Right kidney (tissue), 9 donors: ENCODE data around the gene TRIM13.
"Not testable (repeated sequence)": the region's sequence is repeated elsewhere in the genome, so short reads cannot be mapped to it uniquely, and the experiment has no call there.

Experiments used
- DNase-seq: peaks from one replicate; pipeline ENCODE4 v3.0.0-alpha.2; 2016
- long read RNA-seq, 8 donors: transcript quantifications; one replicate each; lab custom pipeline, GENCODE V29; 2026

The TRIM13 gene, protein sequence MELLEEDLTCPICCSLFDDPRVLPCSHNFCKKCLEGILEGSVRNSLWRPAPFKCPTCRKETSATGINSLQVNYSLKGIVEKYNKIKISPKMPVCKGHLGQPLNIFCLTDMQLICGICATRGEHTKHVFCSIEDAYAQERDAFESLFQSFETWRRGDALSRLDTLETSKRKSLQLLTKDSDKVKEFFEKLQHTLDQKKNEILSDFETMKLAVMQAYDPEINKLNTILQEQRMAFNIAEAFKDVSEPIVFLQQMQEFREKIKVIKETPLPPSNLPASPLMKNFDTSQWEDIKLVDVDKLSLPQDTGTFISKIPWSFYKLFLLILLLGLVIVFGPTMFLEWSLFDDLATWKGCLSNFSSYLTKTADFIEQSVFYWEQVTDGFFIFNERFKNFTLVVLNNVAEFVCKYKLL
- long read RNA-seq, donor 1, full-length matches to known transcripts: 23 of 66 reads
- long read RNA-seq, donor 1, partial matches to known transcripts: 43 of 66 reads
- long read RNA-seq, donor 1, other reads (novel, unspliced or antisense): 0 of 66 reads
- long read RNA-seq, donor 2, full-length matches to known transcripts: 12 of 20 reads
- long read RNA-seq, donor 2, partial matches to known transcripts: 8 of 20 reads
- long read RNA-seq, donor 2, other reads (novel, unspliced or antisense): 0 of 20 reads
- long read RNA-seq, donor 3, full-length matches to known transcripts: 14 of 19 reads
- long read RNA-seq, donor 3, partial matches to known transcripts: 5 of 19 reads
- long read RNA-seq, donor 3, other reads (novel, unspliced or antisense): 0 of 19 reads
- long read RNA-seq, donor 4, transcript TRIM13-204 (3 exons, 2,607 nt): minor isoform, 5 of 37 reads
- long read RNA-seq, donor 4, transcript TRIM13-206 (3 exons, 1,489 nt): major isoform, 10 of 37 reads
- long read RNA-seq, donor 4, partial matches to known transcripts: 22 of 37 reads
- long read RNA-seq, donor 4, other reads (novel, unspliced or antisense): 0 of 37 reads
- long read RNA-seq, donor 5, full-length matches to known transcripts: 12 of 33 reads
- long read RNA-seq, donor 5, partial matches to known transcripts: 21 of 33 reads
- long read RNA-seq, donor 5, other reads (novel, unspliced or antisense): 0 of 33 reads
- long read RNA-seq, donor 6, transcript TRIM13-204 (3 exons, 2,607 nt): major isoform, 9 of 14 reads
- long read RNA-seq, donor 6, partial matches to known transcripts: 0 of 14 reads
- long read RNA-seq, donor 6, other reads (novel, unspliced or antisense): 0 of 14 reads
- long read RNA-seq, donor 7, full-length matches to known transcripts: 20 of 20 reads
- long read RNA-seq, donor 7, partial matches to known transcripts: 0 of 20 reads
- long read RNA-seq, donor 7, other reads (novel, unspliced or antisense): 0 of 20 reads
- long read RNA-seq, donor 8, full-length matches to known transcripts: 17 of 37 reads
- long read RNA-seq, donor 8, partial matches to known transcripts: 20 of 37 reads
- long read RNA-seq, donor 8, other reads (novel, unspliced or antisense): 0 of 37 reads

DNA sequence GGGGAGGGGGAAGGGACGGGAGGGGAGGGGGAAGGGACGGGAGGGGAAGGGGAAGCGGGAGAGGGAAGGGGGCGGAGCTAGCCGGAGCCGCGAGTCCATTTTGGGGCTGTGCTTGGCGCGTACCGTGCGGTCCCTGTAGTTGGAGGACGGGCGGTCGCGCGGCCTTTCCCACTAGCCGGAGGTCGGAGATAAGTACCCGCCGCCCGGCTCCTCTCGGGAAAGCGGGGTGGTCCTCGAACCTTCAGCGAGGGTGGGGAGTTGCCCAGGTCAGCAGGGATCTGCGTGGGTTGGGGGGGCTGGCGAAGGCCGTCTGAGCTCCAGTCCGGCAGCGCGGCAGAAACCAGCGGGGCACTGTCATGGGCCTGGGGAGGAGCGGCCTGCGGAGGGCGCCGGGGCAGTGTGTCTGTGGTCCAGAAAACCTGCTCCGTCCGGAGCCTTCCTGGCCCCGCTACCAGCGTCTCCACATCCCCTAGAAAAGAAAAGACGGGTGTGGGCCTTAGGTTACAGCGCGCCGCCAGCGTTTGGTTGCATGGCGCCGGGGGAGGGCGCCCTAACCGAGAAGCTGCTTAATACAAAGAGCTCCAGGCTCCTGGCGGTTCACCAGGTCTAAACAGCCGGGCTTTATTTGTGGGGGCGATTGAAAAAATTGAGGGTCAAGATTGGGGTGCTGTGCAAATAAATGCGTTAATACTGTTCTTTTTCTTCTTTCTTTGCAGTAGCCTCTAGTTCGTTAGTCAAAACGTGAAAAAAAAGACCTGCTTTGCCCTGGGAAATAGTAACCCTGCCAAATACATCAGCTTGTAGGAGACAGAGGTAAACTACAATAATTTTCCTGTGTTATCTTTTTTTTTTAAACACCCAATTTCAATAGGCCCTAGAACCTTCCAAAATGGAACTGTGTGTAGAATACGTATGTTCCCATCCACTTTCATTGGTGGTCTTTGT lies at the start of gene TRIM13:
Gene TRIM13 (plus strand): TSS at position 92 of the 945 bp plus-strand sequence. CDS start 14,899 bp downstream, outside the sequence.
- DNase-seq: peak; percentile 99

DNA sequence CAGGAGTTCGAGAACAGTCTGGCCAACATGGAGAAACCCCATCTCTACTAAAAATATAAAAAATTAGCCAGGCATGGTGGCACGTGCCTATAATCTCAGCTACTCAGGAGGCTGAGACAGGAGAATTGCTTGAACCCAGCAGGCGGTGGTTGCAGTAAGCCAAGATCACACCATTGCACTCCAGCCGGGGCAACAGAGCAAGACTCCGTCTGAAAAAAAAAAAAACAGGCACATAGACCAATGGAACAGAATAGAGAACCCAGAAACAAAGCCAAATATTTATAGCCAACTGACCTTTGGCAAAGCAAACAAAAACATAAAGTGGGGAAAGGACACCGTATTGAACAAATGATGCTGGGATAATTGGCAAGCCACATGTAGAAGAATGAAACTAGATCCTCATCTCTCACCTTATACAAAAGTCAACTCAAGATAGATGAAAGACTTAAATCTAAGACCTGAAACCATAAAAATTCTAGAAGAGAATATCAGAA lies 48.0 kb upstream of the TRIM13 start:
- not testable (repeated sequence) for DNase-seq

DNA sequence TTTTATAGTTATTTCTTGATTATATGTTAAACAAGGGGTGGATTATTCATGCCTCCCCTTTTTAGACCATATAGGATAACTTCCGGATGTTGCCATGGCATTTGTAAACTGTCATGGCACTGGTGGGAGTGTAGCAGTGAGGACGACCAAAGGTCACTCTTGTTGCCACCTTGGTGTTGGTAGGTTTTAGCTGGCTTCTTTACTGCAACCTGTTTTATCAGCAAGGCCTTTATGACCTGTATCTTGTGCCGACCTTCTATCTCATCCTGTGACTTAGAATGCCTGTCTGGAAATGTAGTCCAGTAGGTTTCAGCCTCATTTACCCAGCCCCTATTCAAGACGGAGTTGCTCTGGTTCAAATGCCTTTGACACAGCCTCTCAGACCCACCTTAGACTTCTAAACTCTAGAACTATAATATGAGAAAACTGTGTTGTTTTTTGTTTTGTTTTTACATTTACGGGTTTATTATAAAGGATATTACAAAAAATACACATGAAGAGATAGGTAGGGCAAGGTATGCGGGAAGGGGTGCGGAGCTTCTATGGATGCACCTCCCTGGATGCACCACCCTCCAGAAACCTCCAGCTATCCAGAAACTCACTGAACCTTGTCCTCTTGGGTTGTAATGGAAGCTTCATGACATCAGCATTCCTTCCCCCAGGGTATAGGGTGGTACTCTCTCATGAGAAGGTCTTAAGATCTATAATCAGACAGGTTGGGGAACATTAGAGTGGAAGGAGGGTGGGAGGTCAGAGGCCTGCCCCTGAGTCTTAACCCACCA lies 44.9 kb upstream of the TRIM13 start:
- DNase-seq: no peak

DNA sequence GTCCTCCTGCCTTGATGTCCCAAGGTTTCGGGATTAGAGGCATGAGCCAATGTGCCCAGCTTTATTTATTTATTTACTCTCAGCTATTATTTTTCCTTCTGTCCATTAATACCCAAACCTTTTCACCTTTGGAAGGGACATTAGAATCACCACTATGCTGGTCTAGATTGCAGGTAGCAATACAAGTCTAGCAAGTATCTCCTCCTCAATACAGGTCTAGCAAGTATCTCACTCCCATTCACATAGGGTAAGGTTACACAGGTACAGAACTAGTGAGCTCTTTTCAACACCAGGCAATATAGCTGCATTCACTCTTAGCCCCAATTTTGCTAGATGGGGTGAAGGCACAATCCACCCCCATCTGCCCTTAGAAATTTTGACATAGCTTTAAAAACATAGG lies 43.3 kb upstream of the TRIM13 start:
- DNase-seq: no peak

DNA sequence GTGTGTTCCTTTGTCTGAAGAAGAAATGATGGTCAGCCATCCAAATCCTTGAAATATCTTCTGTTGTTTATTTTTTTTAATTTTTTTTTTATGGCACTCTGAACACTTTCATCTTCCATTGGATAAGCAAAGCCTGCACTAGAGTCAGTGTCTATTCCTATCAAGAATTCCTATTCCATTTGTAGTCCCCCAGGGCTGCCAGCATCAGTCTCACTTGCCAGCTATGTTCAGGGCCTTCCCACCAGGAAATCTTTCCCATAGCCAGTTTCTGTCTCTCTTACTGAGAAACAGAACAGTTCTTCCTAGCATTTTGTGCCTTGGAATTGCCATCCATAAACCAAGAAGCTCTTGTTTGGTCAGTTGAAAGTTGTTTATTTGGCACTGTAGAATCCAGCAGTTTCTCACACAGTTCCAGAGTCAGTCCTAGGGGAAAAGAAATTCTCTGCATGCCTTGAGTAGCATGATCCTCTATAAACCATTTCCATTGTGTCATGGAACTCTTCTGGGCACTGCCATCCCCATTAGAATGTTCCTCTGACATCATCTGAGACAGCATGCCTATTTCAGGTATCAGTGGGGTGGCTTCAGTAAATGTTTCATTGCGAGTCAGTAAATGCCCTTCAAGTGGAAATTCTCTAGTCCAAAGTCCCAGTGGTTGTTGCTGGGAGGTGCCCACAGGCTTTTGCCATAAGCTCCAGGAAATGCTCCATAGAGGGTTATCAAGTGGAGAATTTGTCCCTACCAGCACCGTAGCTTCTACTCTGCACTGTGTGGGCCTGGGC lies 42.0 kb upstream of the TRIM13 start:
- DNase-seq: no peak

DNA sequence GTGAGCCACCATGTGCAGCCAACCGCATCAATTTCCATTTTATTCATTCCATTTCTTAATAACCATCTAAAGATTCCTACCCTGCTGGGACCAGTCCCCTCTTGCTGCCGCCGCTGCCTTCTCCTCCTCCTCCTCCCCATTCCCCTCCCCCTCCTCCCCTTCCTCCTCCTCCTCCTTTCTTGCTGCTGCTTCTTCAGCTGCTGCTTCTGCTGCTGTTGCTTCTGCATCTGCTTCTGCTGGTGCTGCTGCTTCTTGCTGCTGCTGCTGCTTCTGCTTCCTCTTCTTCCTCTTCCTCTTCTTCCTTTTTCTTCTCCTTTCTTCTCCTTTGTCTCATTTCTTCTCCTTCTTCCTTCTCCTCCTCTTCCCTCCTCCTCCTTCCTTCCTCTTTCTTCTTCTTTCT lies 40.7 kb upstream of the TRIM13 start:
- no peak for DNase-seq

DNA sequence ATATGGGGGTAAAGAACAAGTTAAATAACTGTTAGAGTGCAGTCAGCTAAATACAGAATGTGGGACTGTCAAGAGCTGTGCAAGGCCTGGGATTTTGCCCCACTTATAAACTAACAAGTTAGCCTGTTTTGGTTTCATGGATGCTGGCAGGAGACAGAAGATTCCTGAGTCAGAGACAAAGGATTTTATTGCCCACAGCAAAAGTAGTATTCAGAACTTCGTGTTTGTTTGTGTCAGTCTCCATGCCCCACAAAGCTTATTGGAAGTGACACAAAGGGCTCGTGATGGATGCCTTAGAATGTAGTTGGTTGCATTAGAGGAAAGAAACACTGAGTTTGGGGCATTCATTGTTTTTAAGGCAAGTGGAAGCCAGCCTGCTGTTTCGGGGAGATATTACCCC lies 38.5 kb upstream of the TRIM13 start:
- no peak for DNase-seq

DNA sequence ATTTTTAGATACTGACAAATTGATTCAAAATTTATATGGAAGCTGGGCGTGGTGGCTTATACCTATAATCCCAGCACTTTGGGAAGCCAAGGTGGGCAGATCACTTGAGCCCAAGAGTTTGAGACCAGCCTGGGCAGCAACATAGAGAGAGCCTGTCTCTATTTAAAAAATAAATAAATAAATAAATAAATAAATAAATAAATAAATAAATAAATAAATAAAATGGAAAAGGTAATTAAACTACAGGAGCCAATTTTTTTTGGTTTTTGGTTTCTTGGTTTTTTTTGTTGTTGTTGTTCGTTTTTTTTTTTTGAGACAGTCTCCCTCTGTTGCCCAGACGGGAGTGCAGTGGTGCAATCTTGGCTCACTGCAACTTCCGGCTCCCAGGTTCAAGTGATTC lies 29.4 kb upstream of the TRIM13 start:
- DNase-seq: no peak

DNA sequence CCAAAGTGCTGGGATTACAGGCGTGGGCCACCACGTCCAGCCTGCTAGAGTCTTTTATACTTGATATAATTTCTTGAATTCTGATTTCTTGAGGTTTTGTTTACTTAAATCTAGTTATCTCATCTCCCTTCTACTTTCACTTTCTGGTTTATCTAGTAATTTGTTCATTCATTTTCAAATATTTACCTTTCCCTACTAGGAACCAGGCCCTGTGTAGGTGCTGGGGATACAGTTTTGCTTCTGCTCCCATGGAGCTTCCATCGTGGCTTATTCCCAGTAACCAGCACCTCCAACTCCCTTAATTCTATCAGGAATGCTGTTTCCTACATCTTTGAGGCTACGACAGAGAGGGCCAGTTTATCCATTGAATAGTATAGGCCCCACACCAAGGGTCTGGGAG lies 24.1 kb upstream of the TRIM13 start:
- no peak for DNase-seq

DNA sequence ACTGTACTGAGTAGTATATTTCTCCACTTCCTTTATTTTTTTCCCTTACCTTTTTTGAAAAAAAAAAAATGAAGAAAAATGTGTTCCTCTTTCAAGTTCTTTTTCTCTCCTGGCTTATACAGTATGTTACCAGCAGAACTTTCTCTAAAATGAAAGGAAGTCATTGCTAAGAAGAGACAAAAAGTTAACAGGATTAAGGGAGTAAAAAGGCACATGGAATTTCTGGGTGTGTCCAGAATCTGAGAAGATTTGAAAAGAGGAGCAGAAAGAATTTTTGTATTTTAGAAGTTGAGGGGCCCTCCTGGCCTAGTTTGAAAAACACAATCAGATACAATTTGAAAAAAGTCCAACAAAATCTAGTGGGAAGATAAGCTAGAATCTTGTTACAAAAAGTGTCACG lies 21.0 kb upstream of the TRIM13 start:
- DNase-seq: no peak

DNA sequence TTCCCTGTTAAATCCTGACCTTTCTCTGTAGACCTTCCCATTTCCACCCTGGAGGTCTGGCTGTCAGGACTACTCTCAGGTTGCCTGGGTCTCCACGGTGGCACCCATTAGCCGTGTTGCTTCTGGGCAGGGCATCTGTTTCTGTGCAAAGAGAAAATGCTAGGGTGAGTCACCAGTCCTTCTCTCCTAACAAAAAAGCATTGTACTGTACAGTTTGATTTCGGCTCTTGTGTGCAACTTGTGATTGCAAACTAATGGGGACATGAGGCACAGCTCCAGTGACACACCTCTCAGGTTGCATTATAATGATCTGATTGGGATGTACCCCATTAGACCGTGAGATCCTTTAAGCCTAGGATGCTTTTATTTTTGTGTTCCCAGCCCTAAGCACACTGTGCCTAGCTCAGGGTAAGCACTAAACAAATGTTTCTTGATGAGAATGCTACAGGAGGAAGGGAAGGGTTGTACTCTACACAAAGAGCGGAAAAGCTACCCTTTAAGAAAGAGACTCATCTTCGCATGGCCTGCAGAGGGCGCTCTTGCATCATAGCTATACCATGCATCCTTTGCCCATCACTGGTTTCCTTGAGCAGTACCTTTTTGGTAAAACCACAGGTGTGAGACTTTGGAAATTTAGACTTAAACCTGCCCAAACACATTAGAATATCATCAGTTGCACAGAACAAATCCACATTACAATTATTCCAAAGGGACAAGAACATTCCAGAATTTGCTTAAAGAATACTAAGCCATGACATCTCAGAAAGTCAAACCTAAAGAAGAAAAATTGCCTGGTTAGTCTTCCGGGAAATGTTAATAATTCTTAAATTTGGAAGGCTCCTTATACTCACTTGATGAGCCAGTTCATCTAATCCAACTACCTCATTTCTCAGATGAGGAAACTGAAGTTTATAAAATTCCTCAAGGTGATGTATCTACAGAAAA lies 20.3 kb upstream of the TRIM13 start:
- peak; percentile 21 for DNase-seq

DNA sequence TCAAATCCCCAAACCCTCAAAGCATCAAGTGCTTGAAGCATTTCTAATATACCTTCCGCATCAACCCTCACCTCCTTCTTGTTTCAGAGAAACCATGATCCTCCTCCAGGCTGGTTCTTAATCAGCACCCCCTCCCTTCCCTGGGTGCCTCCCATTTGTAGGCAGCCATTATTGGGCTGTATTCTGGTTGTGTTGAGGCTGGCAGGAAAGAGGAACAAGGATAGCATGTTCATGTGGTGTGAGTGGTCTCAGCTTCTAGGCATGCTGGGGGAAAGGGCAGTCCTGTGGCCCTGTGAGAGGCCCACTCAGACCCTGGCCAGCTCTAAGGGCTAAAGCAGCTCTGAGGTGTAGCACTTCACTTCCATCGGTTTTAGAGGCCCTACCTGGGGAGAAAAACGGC lies 18.9 kb upstream of the TRIM13 start:
- no peak for DNase-seq

DNA sequence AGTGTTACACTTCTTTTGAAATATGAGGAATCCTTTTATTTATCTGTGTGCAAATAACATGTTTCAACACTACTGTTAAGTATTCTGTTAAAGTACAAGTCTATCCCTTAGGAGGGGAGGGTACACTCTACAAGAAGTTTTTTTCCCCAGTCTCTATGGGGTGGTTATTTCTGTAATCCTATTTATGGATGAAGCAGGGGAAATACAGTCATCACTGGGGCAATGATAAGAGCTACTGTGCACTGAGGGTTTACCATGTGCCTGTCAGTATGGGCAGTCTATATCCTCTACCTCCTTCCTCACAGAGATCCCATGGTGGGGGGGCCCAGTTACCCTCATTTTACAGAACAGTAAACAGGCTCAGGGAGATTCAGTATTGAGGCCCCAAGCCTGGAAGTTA lies 16.6 kb upstream of the TRIM13 start:
- DNase-seq: no peak

DNA sequence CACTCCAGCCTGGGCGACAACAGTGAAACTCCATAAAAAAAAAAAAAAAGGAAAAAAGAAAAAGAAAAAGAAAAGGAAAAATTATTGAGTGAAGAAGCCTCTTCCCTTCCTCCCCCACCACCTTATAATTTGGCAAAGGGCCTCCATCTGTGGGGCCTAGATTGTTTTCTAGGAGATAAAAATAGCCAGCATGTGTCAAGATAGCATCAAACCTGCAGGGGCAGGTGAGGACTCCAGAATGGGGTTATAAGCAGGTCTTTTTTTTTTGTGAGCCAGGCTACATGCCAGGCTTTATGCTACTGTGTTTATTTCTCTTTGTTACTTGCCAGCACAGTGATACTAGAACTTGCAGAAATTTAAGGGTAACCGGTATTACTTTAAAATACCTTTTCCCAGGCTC lies 11.7 kb upstream of the TRIM13 start:
- no peak for DNase-seq

DNA sequence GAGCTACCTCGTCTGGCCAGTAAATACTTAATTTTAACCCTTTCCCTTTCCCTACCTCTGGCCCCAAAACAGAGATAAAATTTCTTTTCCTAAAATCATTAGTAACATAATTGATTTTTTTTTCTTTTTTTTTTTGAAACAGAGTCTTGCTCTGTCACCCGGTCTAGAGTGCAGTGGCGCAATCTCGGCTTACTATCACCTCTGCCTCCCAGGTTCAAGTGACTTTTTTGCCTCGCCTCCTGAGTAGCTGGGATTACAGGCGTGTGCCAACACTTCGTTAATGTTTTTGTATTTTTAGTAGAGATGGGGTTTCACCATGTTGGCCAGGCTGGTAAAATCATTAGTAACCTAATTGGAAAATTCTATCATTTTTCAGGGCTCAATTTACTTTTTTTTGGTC lies 10.4 kb upstream of the TRIM13 start:
- no peak for DNase-seq

DNA sequence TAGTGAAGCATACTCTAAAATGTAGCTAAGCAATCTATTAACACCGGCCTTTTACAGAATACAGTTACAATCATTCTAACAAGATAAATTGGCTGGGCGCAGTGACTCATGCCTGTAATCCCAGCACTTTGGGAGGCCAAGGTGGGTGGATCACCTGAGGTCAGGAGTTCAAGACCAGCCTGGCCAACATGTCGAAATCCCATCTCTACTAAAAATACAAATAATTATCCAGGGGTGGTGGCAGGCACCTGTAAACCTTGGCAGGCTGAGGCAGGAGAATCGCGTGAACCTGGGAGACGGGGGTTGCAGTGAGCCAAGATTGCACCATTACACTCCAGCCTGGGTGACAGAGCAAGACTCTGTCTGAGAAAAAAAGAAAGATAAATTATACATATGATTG lies 6.2 kb upstream of the TRIM13 start:
- not testable (repeated sequence) for DNase-seq

DNA sequence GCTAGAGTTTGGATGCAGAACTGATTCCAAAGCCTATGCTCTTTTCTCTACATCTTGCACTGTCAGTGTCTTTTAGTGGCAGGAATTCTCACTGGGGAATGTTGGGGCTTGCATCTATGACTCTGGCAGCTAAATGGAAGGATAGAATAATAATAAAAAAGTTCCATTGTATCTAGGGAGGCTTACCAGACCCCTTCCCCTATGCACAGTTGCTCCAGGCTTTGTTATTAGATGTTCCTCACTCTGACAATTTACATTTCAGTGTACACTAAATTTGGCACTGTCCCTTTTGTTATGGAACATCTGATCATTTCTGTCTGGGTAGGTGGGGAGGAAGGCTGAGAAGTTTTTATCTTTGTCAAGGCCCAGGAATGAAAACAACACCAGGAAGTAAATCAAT lies 3.7 kb upstream of the TRIM13 start:
- DNase-seq: no peak

DNA sequence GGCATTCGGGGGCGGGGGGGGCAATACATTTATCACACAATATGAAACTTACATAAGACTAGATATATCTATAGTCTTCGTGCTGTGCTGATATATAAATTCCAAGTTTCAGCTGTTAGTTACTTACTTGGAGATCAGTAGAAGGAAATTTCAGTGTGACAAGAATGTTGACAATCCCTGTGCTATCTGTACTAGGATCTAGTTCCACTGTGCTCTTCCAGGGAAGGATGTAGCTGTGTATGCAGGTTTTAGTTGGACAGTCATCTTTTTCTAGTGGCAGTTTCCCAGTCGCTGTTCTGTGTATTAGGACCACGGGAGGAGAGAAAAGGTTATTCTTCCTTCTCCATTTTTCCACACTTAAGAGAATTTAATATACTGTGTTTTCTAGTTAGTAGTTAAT lies 3.2 kb upstream of the TRIM13 start:
- DNase-seq: no peak
